ENCODE measurements around the gene NEIL1.
"Not testable (repeated sequence)": the region's sequence is repeated elsewhere in the genome, so short reads cannot be mapped to it uniquely, and the experiment has no call there.

NEIL1 gene

DNA sequence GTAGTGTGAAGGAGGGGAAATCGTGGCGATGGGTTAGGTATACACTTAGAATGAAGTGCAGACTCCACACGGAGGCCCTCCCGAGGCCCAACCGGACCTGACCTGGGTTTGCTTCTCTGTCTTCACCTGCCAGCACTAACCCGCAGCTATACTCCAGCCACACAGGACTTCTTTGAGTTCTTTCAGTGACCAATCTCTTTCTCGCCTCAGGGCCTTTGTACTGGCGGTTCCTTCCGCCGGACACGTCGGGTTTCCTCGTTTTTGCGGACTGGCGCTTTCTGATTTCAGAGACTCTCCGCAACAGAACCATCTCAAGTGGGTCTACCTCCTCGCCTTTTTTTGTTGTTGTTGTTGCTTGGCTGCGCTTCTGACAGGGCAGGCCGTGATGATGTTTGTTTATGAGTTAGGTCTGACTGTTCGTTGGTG, at the start of gene NEIL1:
TSS of gene NEIL1 (plus strand) at position 244 of the 426 bp plus-strand sequence. CDS start 1,867 bp downstream, outside the sequence.
- DNase-seq (ENCODE audit: low read depth), result peak; percentile 29

GRCh38 chr15:75298541-75299310, 48.1 kb upstream of the NEIL1 start:
- DNase-seq (ENCODE audit: low read depth), result not testable (repeated sequence)

DNA sequence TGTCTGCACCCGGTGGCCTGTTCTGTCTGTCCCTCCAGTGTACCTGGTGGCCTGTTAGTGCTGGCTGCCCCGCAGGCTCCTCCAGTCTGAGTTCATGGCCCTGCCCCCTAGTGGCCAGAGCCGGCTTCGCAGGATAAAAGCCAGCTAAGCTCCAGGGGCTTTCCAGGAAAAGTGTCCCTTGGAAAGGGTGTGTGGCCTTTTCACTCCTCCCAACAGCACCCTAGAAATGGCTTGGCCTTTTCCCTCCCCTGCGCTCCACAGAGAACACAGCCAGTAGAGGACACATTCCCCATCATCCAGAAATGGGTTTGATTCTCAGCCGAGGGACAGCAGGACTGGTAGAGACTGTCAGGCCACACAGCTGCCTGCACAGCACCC, 47.5 kb upstream of the NEIL1 start:
- not testable (repeated sequence) for DNase-seq (ENCODE audit: low read depth)

DNA sequence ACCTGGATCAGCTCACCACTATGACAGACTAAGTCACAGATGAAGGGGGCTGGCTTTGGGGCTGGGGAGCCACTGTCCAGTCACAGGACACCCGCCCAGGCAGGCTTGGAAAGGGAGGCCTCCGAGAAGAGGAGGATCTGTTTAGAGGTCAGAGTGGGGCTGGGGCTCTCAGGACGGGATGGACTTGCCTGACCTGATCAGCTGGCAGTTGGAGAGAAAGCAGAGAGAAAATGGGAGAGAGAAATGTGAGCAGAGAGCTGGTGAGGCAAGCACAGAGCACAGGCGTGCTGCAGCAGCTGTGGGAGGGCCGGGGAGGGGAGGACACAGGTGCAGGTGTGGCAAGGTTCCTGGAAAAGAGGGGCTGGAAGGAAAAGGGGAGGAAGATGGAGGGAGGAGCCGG, 46.8 kb upstream of the NEIL1 start:
- not testable (repeated sequence) for DNase-seq (ENCODE audit: low read depth)

DNA sequence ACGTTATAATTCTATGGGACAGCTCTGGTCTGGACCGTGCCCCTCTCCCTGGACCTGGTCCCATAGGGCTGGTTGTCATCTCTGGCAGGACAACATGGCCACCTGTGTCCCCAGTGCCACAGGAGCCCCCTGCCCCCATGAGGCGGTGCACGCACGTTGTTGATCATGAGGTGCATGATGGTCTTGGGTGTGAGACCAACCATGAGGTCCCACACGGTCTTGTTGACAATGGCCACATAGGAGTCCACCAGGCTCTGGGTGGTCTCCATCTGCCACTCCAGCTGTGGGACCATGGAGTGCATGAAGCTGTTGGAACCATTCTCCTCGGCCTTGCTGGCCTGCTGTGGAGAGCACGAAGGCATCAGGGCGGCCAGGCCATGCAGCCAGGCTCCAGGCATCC, 44.5 kb upstream of the NEIL1 start:
- DNase-seq (ENCODE audit: low read depth), result no peak

GRCh38 chr15:75302753-75303152, 44.1 kb upstream of the NEIL1 start:
- DNase-seq (ENCODE audit: low read depth), result not testable (repeated sequence)

DNA sequence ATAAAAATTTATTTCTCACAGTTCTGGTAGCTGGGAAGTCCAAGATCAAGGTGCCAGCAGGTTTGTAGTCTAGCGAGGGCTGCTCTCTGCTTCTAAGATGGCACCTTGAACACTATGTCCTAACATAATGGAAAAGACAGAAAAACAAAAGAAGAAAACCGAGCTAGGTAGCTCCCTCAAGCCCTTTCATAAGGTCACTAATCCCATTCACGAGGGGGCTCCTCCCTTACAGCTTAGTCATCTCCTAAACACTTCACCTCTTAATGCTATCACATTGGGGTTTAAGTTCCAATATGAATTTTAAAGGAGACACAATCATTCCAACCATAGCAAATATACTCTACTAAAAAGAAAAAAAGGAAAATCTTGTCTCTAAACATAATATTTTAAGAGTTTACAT, 40.7 kb upstream of the NEIL1 start:
- no peak for DNase-seq (ENCODE audit: low read depth)

- peak; percentile 31 for DNase-seq (ENCODE audit: low read depth)
Observed at GRCh38 chr15:75307778-75308390, 39.0 kb upstream of the NEIL1 start.

DNA sequence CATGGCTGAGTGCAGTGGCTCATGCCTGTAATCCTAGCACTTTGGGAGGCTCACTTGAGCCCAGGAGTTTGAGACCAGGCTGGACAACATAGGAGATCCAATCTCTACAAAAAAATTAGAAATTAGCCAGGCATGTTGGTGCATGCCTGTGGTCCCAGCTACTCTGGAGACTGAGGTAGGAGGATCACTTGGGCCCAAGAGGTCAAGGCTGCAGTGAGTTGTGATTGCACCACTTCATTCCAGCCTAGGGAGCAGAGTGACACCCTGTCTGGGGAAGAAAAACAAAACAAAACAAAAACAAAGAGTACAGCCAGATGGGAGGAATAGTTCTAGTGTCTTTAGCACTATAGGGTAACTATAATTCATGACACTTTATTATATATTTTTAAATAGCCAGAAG, 37.1 kb upstream of the NEIL1 start:
- peak; percentile 68 for DNase-seq (ENCODE audit: low read depth)

GRCh38 chr15:75312548-75312947, 34.3 kb upstream of the NEIL1 start:
- peak; percentile 12 for DNase-seq (ENCODE audit: low read depth)

- DNase-seq (ENCODE audit: low read depth), result no peak
Observed at GRCh38 chr15:75313116-75313845, 33.6 kb upstream of the NEIL1 start.

- no peak for DNase-seq (ENCODE audit: low read depth)
Observed at GRCh38 chr15:75314552-75315290, 32.1 kb upstream of the NEIL1 start.

DNA sequence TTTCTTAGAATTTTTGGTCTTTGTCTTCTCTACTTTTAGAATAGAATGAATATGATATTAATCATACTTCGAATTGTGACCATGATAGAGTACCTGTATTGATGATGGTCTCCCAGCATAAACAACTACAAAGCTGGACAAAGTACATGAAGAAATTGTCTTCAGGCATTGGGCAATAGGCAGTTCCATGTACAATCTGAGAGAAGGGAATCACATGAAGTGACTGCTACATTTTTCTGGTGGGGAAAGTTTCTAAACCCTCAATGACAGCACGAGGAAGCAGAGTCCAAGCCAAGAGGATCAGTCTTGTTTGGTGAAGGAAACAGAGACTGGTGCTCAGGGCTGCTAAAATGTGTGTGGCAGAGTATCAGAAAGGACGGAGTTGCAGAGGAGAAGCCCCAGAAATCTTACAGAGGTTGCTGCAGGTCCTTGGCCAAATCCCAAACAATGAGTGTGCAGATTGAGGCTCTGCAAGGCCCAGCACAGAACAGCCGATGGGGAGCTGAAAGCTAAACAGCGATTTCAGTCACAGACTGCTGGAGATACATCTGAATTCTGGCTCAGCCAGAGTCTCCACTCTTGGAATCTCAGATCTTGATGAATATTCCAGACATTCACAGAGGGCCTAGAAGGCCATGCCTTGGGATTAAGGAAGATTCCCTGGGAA, 27.5 kb upstream of the NEIL1 start:
- peak; percentile 28 for DNase-seq (ENCODE audit: low read depth)

GRCh38 chr15:75321711-75322110, 25.1 kb upstream of the NEIL1 start:
- DNase-seq (ENCODE audit: low read depth), result no peak

- no peak for DNase-seq (ENCODE audit: low read depth)
Observed at GRCh38 chr15:75325922-75326321, 20.9 kb upstream of the NEIL1 start.

GRCh38 chr15:75327005-75327404, 19.8 kb upstream of the NEIL1 start:
- no peak for DNase-seq (ENCODE audit: low read depth)

- DNase-seq (ENCODE audit: low read depth), result no peak
Observed at GRCh38 chr15:75327491-75327890, 19.3 kb upstream of the NEIL1 start.

GRCh38 chr15:75328493-75329314, 18.1 kb upstream of the NEIL1 start:
- no peak for DNase-seq (ENCODE audit: low read depth)

DNA sequence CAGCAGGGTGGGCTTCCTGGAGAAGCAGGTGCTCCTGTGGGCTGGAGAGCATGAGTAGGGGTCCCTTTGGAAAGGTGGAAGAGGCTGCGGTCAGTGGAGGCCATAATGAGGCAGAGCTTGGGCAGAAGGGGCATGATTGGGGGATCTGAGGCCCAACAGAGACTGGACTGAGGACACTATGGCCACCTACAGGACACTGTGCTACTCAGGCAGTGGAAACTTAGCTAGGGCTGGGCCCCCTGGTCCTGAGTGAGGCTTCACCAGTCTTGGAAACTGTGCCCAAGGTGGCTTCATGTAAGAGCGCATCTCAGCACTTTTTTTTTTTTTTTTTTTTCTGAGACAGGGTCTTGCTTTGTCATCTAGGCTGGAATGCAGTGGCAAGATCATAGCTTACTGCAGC, 17.3 kb upstream of the NEIL1 start:
- DNase-seq (ENCODE audit: low read depth), result no peak

GRCh38 chr15:75332093-75332492, 14.7 kb upstream of the NEIL1 start:
- not testable (repeated sequence) for DNase-seq (ENCODE audit: low read depth)
